HG03139 (cell line): ENCODE measurements around the gene COQ6.
"Not testable (repeated sequence)": the region's sequence is repeated elsewhere in the genome, so short reads cannot be mapped to it uniquely, and the experiment has no call there.

Source experiments
- ATAC-seq: cut with Tn5 transposase; IDR thresholded peaks from one replicate; pipeline ENCODE4 v1.9.1; 2021; ENCODE audit not compliant: unreplicated experiment

COQ6 gene

DNA sequence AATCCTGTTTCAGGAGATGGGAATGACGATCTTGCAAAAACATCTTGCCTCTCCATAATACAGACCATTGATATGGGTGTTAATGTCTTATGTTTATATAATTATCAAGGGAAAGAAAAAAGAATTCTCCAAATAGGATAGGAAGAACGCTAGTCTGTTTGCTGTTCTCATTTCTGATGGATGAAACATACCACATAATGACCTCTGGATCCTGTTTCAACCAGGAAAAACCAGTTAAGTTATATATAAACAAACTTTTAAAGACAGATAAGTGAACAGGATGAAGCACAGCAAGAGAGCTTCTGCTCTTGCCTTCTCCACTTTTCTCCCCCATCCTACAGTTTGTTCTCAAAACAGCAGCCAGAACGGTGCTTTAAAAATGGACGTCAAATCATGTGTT, 27.8 kb downstream of the COQ6 start:
- ATAC-seq: no peak

GRCh38 chr14:73988065-73988464, 38.0 kb downstream of the COQ6 start:
- ATAC-seq: no peak

- not testable (repeated sequence) for ATAC-seq
These were observed 38.6 kb downstream of the COQ6 start for GRCh38 chr14:73988656-73989055.

GRCh38 chr14:73991092-73991491, 41.0 kb downstream of the COQ6 start:
- ATAC-seq: no peak

GRCh38 chr14:73994926-73995325, 44.8 kb downstream of the COQ6 start:
- ATAC-seq: not testable (repeated sequence)

DNA sequence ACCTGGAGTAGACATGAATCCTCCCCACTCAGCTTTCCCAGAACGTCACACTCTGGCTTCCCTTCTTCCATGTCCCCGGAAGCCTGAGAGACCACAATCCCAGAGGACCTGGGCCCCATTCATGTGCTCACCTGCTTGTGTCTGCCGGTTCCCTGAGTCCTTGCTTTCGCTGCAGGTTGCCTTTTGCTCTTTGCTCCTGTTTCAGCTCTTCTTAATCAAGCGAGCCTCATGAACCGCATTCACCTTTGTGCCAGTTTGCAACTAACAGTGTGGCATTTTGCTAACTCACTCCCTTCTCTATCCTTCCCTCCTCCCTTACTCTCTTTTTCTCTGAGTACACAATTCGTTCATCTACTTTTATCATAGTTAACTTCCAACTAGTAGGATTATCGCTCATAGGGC, 45.9 kb downstream of the COQ6 start:
- no peak for ATAC-seq

DNA sequence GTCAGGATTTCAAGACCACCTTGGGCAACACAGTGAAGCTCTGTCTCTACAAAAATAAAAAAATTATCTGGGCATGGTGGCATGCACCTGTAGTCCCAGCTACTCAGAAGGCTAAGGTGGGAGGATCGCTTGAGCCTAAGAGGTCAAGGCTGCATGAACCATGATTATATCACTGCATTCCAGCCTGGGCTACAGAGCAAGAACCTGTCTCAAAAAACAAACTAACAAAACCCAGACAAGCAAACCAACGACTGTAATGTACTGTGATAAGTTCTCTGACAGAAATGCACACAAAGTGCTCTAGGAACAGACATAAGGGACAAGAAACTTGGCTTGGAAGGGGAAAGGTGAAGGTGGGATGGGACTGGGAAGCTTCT, 46.6 kb downstream of the COQ6 start:
- no peak for ATAC-seq

DNA sequence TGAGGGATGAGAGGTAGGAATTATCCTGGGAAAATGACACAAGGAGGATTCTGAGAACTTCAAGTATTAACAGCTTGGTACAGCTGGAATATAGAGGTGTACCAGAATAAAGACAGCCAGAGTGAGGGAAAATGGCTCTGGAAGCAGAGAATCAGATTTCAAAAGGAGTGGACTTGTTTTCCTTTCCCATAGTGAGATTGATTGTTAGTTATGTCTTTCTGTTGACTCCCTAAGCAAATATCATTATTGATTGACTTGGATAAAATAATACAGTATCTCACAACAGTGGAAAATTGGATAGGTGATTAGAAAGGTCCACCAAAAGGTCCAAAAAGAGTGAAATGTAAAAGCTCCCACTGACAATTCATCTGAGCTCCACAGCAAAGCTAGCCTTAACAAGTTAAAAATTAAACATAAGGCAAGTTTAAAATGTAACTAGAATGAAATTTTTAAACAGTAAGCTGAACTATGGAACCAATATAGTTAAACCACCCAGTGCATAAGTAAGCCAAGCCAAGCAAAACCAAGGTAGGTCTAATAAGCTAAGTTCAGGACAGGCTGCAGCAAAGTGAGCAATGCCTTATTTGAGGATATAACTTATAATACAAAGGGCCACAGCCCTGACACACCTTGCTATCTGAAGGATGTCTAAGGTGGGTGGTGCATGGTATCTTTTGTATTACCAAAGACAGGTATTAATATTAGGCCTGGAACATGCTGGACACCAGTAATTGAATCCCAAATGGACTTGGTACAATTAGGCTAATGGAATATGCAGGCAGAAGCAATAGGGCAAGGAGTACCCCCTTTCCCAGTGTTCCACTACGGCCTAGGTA, 47.2 kb downstream of the COQ6 start:
- no peak for ATAC-seq

DNA sequence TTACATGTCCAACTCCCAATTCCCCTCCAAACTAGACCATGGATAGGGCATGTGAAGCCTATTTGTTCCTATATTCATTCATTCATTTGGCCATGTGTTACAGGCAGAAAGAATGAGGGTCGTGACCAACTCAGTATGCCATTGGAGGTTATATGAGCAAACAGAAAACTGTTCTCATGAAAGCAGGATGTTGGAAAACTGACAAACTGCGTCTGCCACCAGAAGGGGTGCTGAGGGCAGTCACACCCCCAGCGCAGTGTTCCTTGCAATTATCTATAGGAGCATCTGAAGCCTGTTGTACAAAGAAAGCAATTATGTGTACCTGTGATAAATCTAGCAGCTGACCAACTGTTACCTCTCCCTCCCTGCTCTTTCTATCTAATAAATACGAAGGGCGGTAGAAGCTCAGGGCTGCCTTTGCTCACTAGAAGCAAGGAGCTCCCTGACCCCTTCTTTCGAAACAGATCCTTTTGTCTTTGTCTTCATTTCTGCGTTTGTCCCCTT, 47.9 kb downstream of the COQ6 start:
- no peak for ATAC-seq

DNA sequence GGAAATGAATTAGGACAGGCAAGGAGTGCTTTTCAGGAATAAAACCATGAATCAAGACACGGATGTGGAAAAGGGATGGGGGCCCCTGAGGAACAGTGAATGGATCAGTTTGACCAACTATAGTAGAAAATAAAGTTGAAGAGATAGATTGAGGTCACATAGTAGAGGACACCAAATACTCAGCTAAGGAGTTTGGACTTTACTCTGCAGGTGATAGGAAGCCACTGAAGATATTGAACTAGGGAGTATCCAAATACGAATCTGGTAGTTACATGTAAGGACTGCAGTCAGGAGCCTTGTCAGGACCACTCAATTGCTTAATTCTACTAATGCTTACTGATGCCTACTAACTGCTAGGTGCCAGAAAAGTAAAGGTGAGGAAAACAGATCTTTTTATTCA, 48.6 kb downstream of the COQ6 start:
- no peak for ATAC-seq

DNA sequence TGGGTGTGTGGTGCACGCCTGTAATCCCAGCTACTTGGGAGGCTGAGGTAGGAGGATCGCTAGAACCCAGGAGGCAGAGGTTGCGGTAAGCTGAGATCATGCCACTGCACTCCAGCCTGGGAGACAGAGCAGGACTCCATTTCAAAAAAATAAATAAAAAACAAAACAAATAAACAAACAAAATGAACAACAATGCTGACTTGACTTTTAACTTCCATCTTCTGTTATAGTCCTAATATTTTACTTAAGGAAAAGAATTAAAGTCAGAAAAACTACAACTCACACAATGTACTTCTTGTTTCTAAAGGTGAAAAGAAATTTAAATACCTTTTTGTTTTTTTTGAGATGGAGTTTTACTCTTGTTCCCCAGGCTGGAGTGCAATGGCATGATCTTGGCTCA, 55.6 kb downstream of the COQ6 start:
- ATAC-seq: not testable (repeated sequence)

DNA sequence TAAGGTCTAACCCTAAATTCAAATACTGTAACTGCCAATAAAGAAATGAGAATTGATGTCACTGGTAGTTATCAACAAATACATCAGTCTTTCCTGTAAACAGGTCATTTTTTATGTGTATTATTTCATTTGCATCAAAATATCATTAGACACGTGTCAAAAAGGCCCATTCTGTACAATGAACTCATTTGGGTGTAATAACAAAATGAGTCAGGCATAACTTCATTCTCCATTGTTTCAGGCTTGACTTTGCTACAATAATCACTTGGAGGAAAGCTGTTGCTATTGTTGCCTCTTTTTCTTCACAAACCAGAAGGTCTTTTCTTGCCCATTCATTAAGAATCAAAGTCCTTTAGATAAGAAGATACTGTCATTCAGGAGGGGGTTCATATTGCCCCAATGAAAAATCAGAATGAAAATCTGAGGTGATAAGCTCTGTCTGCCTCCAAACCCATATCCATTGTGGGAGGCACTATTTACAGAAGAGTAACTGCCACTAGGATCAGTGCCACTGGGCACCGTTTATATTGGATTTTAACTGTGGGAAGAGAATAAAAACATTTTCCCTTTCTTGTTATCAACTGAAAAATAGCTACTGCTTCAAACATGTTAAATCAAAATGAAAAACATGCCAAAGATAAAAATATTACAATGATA, 58.9 kb downstream of the COQ6 start:
- no peak for ATAC-seq
